K562 (cell line): Measurements from ENCODE around the gene KATNB1. TPM values are rescaled to one million over a fixed set of nuclear protein-coding genes. Genes with fewer than 3 reads are reported as not detected.

ENCODE experiments used
- ATAC-seq: fragments of 200-7000 bp; cut with Tn5 transposase; 3 replicates; pipeline ENCODE4 v1.9.1; 2020; ENCODE audit warnings: moderate library complexity
- BruUV-seq: library from RNA; stranded (reverse); fragments of 400-500 nt; replicated peaks from 2 replicates; lab custom pipeline; 2021; lab: Mats Ljungman, UMichigan
- CTCF ChIA-PET: fragments of 300-600 bp; formaldehyde crosslinking; extraction: SDS; loops from one replicate; lab custom pipeline; 2021; ENCODE audit warnings: low intra/inter-chr PET ratio; lab: Yijun Ruan, JAX
- POLR2A ChIA-PET: fragments of 300-600, 350-650 bp; sonication (Branson Sonifier 250); formaldehyde crosslinking; extraction: SDS; loops from one replicate; lab custom pipeline; 2021; ENCODE audit warnings: antibody characterized with exemption, inconsistent platforms; lab: Yijun Ruan, JAX
- DNase-seq, 4 experiments: peaks; one replicate each; pipeline versions ENCODE4 v3.0.0 to v3.0.0-alpha.2; 2011 to 2018; ENCODE audit warnings: low spot score in 3 of 4, mixed read lengths in 3 of 4; ENCODE audit errors: extremely low read depth in 1 of 4
- FAIRE-seq: peaks from 2 replicates; lab custom pipeline; 2011; peaks lifted over from hg19 to GRCh38; lab: Jason Lieb, UNC
- H2AFZ ChIP-seq: 2 replicates; pipeline ENCODE4 v1.6.0; 2011; ENCODE audit warnings: low read depth, low read length, control low read depth, inconsistent platforms
- H3K27ac ChIP-seq: fragments of 200-600 bp; 3 replicates; pipeline ENCODE4 v1.8.0; 2011; ENCODE audit warnings: low read depth, mild to moderate bottlenecking, control low read depth, inconsistent platforms, low read length, moderate library complexity, mixed read lengths; ENCODE audit errors: extremely low read depth
- H3K27me3 ChIP-seq, 2 experiments: fragments of 300-600 bp in 1 of 2; 2 replicates in 1 of 2; 3 replicates in 1 of 2; pipeline versions ENCODE4 v1.6.0 to v1.8.0; 2011; ENCODE audit warnings: inconsistent platforms in 2 of 2, low read length in 2 of 2, mild to moderate bottlenecking in 1 of 2, mixed read lengths in 1 of 2, moderate library complexity in 1 of 2; ENCODE audit not compliant: control insufficient read depth in 2 of 2, insufficient read depth in 2 of 2
- H3K36me3 ChIP-seq: fragments of 300-600 bp; 3 replicates; pipeline ENCODE4 v1.8.0; 2011; ENCODE audit warnings: mild to moderate bottlenecking, low read length, inconsistent platforms; ENCODE audit not compliant: control insufficient read depth, insufficient read depth
- H3K4me1 ChIP-seq, 2 experiments: fragments of 200-600 bp in 1 of 2; replicated peaks in 1 of 2; 2 replicates in 1 of 2; 3 replicates in 1 of 2; pipeline versions ENCODE4 v1.5.1 to v1.8.0; 2011; ENCODE audit warnings: inconsistent platforms in 2 of 2, low read length in 2 of 2, mild to moderate bottlenecking in 1 of 2, mixed read lengths in 1 of 2, moderate library complexity in 1 of 2; ENCODE audit not compliant: control insufficient read depth in 2 of 2, insufficient read depth in 2 of 2
- H3K4me2 ChIP-seq: 2 replicates; pipeline ENCODE4 v1.6.1; 2011; ENCODE audit warnings: low read length, control low read depth, inconsistent platforms, mixed read lengths; ENCODE audit not compliant: insufficient read depth
- H3K4me3 ChIP-seq: fragments of 200-600 bp; sonication (generic), shearing (Covaris generic); 2 replicates; pipeline ENCODE4 v1.5.1; 2016; ENCODE audit warnings: control low read depth, inconsistent platforms
- H3K79me2 ChIP-seq: fragments of 200-600 bp; 3 replicates; pipeline ENCODE4 v1.8.0; 2011; ENCODE audit warnings: low read length, inconsistent platforms; ENCODE audit not compliant: control insufficient read depth, insufficient read depth
- H3K9ac ChIP-seq, 2 experiments: 2 replicates each; pipeline versions ENCODE4 v1.6.0 to v1.6.1; 2011; ENCODE audit warnings: low read depth in 2 of 2, low read length in 2 of 2, control low read depth in 1 of 2, inconsistent platforms in 1 of 2, mild to moderate bottlenecking in 1 of 2, mixed read lengths in 1 of 2; ENCODE audit not compliant: insufficient read depth in 1 of 2
- H3K9me1 ChIP-seq: one replicate; pipeline ENCODE4 v1.6.0; 2011; ENCODE audit warnings: inconsistent platforms, mild to moderate bottlenecking, low read length, moderate library complexity; ENCODE audit not compliant: control insufficient read depth, insufficient read depth
- H3K9me3 ChIP-seq: replicated peaks from 2 replicates; pipeline ENCODE4 v1.5.1; 2011; ENCODE audit warnings: low read depth, low read length, inconsistent platforms; ENCODE audit not compliant: control insufficient read depth, insufficient read depth
- H4K20me1 ChIP-seq: replicated peaks from 2 replicates; pipeline ENCODE4 v1.6.1; 2011; ENCODE audit warnings: low read length, inconsistent platforms, mixed read lengths; ENCODE audit not compliant: control insufficient read depth, insufficient read depth
- CBFA2T3 ChIP-seq: fragments of 450-650 bp; IDR thresholded peaks from 2 replicates; pipeline ENCODE4 v1.6.1; 2017
- DACH1 ChIP-seq: fragments of 450-650 bp; IDR thresholded peaks from 2 replicates; pipeline ENCODE4 v1.6.1; 2018; ENCODE audit not compliant: partially characterized antibody
- DMBX1 ChIP-seq: fragments of 250-450 bp; sonication (Bioruptor Pico); IDR thresholded peaks from 2 replicates; pipeline ENCODE4 v1.8.0; 2022; ENCODE audit warnings: inconsistent platforms, mild to moderate bottlenecking, moderate library complexity, borderline replicate concordance
- EP300 ChIP-seq: IDR thresholded peaks from 2 replicates; pipeline ENCODE4 v1.6.1; 2012; ENCODE audit warnings: low read length, improper control_type of control experiment
- ETV6 ChIP-seq, 3 experiments: fragments of 150-350 bp in 1 of 3; sonication (generic) in 1 of 3; formaldehyde crosslinking in 1 of 3; IDR thresholded peaks; 2 replicates each; pipeline versions ENCODE4 v1.6.1 to v1.8.0; 2014 to 2022; ENCODE audit warnings: borderline replicate concordance in 2 of 3, low read depth in 2 of 3, antibody characterized with exemption in 1 of 3, low read length in 1 of 3, mild to moderate bottlenecking in 1 of 3, missing genetic modification reagents in 1 of 3
- MTA1 ChIP-seq: fragments of 450-650 bp; IDR thresholded peaks from 2 replicates; pipeline ENCODE4 v1.6.1; 2017; ENCODE audit warnings: borderline replicate concordance
- MTA3 ChIP-seq: fragments of 450-650 bp; formaldehyde crosslinking; IDR thresholded peaks from 2 replicates; pipeline ENCODE4 v1.6.1; 2017; ENCODE audit warnings: mild to moderate bottlenecking, borderline replicate concordance
- NFIC ChIP-seq: fragments of 450-650 bp; IDR thresholded peaks from 2 replicates; pipeline ENCODE4 v1.6.1; 2017; ENCODE audit warnings: mild to moderate bottlenecking, inconsistent platforms
- RAD21 ChIP-seq, 2 experiments: fragments of 250-450 bp in 1 of 2; fragments of 450-650 bp in 1 of 2; sonication (Bioruptor Pico) in 1 of 2; formaldehyde crosslinking in 1 of 2; IDR thresholded peaks in 1 of 2; conservative IDR thresholded peaks in 1 of 2; 2 replicates each; pipeline versions ENCODE4 v1.4.0 to v1.8.0; 2020 to 2022; ENCODE audit warnings: mild to moderate bottlenecking in 2 of 2, moderate library complexity in 1 of 2
- RBM25 ChIP-seq: fragments of 200-400 bp; formaldehyde crosslinking; IDR thresholded peaks from 2 replicates; pipeline ENCODE4 v1.6.1; 2018; ENCODE audit warnings: low read length, low read depth, moderate library complexity; ENCODE audit not compliant: severe bottlenecking
- SMAD4 ChIP-seq: fragments of 250-450 bp; sonication (Bioruptor Pico); conservative IDR thresholded peaks from 2 replicates; pipeline ENCODE4 v1.8.0; 2021; ENCODE audit warnings: inconsistent platforms, mild to moderate bottlenecking, moderate library complexity
- SMARCE1 ChIP-seq: fragments of 450-650 bp; IDR thresholded peaks from 2 replicates; pipeline ENCODE4 v1.7.1; 2016; ENCODE audit warnings: mild to moderate bottlenecking
- SPI1 ChIP-seq: IDR thresholded peaks from 2 replicates; pipeline ENCODE4 v1.6.1; 2011; ENCODE audit warnings: low read depth, low read length, control low read depth, borderline replicate concordance
- STAG1 ChIP-seq: sonication (generic); formaldehyde crosslinking; IDR thresholded peaks from 2 replicates; pipeline ENCODE4 v1.5.0; 2020; ENCODE audit warnings: missing genetic modification reagents, borderline replicate concordance
- TAL1 ChIP-seq: fragments of 450-650 bp; IDR thresholded peaks from 2 replicates; pipeline ENCODE4 v1.6.1; 2016; ENCODE audit warnings: mild to moderate bottlenecking
- TEAD4 ChIP-seq, 2 experiments: sonication (generic) in 1 of 2; formaldehyde crosslinking in 1 of 2; IDR thresholded peaks; 2 replicates each; pipeline versions ENCODE4 v1.6.1 to v1.8.0; 2012 to 2022; ENCODE audit warnings: borderline replicate concordance in 1 of 2, inconsistent platforms in 1 of 2, low read length in 1 of 2, mild to moderate bottlenecking in 1 of 2, missing genetic modification reagents in 1 of 2
- WHSC1 ChIP-seq: IDR thresholded peaks from one replicate; pipeline ENCODE4 v1.6.1; 2012; ENCODE audit warnings: low read length, control low read depth, inconsistent platforms
- ZNF165 ChIP-seq: fragments of 250-450 bp; sonication (Bioruptor Pico); IDR thresholded peaks from 2 replicates; pipeline ENCODE4 v1.4.0; 2020; ENCODE audit warnings: borderline replicate concordance
- ZNF57 ChIP-seq: fragments of 450-650 bp; formaldehyde crosslinking; IDR thresholded peaks from 2 replicates; pipeline ENCODE4 v1.4.0; 2020; ENCODE audit warnings: mild to moderate bottlenecking, moderate library complexity
- WGBS: fragments of 100-300 bp; shearing (Covaris generic); methylation state at CpG from one replicate; pipeline ENCODE4 v1.1.6; 2016; ENCODE audit warnings: low coverage, mixed read lengths; ENCODE audit not compliant: insufficient coverage; ENCODE audit errors: missing lambda C conversion rate; 5-methylcytosine and 5-hydroxymethylcytosine counted together
- in situ Hi-C: fragments of 300-500 bp; cut with MboI; formaldehyde crosslinking; loops from 4 replicates; pipeline ENCODE4 v1.15.0; 2018; ENCODE audit warnings: inconsistent platforms, mixed read lengths
- intact Hi-C: fragments of 100-400 bp; cut with micrococcal nuclease; formaldehyde crosslinking; loops from 2 replicates; pipeline ENCODE4 v1.14.2; 2022
- polyA plus RNA-seq, 8 experiments: library from polyadenylated mRNA; depleted of rRNA in 4 of 8; stranded (reverse) in 5 of 8; unstranded in 3 of 8; fragments of >200 nt; fragmentation: Nextera tagmentation in 2 of 8; fragmentation: Illumina TruSeq in 1 of 8; extraction: Ambion mirVana in 2 of 8; extraction: Trizol in 1 of 8; gene quantifications; 2 replicates each; pipeline versions ENCODE4 v1.2.1 to v1.2.3, GENCODE V29; 2011 to 2014; ENCODE audit warnings: inconsistent platforms in 1 of 8, missing spikeins in 1 of 8
- total RNA-seq, 7 experiments: library from RNA; depleted of rRNA in 6 of 7; stranded (reverse); fragments of >200 nt in 6 of 7; fragmentation: Illumina TruSeq in 2 of 7; extraction: Trizol in 2 of 7; gene quantifications; 2 replicates each; pipeline versions ENCODE4 v1.2.1 to v1.2.3, GENCODE V29; 2011 to 2021; ENCODE audit warnings: low replicate concordance in 1 of 7
- TF ChIP-seq, protein P1 (sequence below): fragments of 250-450 bp; sonication (Bioruptor Pico); IDR thresholded peaks from 2 replicates; pipeline ENCODE4 v1.8.0; 2022; ENCODE audit warnings: moderate library complexity, mild to moderate bottlenecking, inconsistent platforms

The KATNB1 gene
- total and polyA plus RNA-seq, 9 of the 15 experiments (the other 6 are each of a cell fraction or from before 2014, with no cell fraction given): 1.2 to 52.6 (median 21.9) TPM

DNA sequence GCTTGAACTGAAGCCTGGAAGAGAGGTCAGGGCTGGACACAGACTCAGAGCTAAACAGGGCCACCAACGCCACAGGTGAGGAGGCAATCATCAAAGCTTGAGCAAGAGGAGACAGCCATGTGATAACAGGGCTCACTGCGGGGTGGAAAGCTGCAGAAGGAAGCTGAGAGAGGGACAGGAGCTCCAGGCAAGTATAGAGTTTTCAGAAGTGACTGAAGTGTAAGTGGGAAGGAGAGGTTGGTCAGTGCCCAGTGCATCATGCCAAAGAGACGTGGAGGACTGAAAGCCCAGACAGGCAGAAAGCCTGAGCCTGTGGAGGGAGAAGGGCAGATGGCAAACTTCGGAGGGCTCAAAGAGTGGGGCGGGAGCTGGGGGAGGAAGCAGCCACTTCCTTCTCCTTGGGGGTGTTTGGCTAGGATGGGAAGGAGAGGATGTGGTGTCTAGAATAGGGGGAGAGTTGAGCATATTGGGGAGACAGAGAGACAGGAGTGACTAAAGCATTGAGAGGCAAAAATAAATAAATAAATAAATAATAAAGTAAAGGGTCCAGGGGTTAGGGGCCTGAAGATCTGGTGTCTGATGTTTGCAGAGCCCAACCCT is 64.1 kb downstream of the KATNB1 start (continued):
- TF ChIP-seq RAD21 (CRISPR knock-in tag; conservative IDR thresholded peaks at IDR 0.05 in 1 of 2, IDR thresholded peaks at IDR 0.05 in 1 of 2) (no peak), TEAD4 (IDR thresholded peaks at IDR 0.05; ENCODE audit: low read length) (no peak), TEAD4 (CRISPR knock-in tag; IDR thresholded peaks at IDR 0.05; ENCODE audit: borderline replicate concordance) (no peak), DMBX1 (CRISPR knock-in tag) (peak; percentile 11; the same call in 1 of the 2 replicates), WHSC1 (no peak), SMAD4 (CRISPR knock-in tag) (0 out of 2 replicates have a peak, but pooled peaks have one; percentile 6), STAG1 (CRISPR knock-in tag) (no peak)

- peak overlapping the region; percentile 76 to 90 for H3K9ac ChIP-seq
- H3K36me3 ChIP-seq: peaks cover 38% of the 10 kb centered on the region
- peaks cover 47% of the 10 kb centered on the region for H3K79me2 ChIP-seq
- peaks cover 4% of the 10 kb centered on the region; the same call in 1 of the 2 replicates for H4K20me1 ChIP-seq
- FAIRE-seq (peak; percentile 92), DNase-seq (peak in 3 of 4 experiments; percentile 33 to 77 (median 51)), ATAC-seq (peak; percentile 28)
- H3K4me1 ChIP-seq: peaks cover 53 to 64% of the 10 kb centered on the region in 2 experiments
- H3K27me3 ChIP-seq: no peaks in the 10 kb centered on the region
- H2AFZ ChIP-seq: no peak overlapping the region
- H3K27ac ChIP-seq: peak overlapping the region; percentile 86
- WGBS: 11% methylated on average over 12 of the region's 12 CpGs
- ChIA-PET CTCF (no interaction called here), POLR2A (interaction anchor here (0.6 to 4.5 kb wide), 7 partner anchors 8 to 31 kb away, joined by 3 to 20 read pairs (median 3); no protein-coding TSS in a partner anchor)
- H3K9me1 ChIP-seq: no peaks in the 10 kb centered on the region
- intact Hi-C loops: loop anchor here (2.0 kb wide), 1 partner anchor 58 kb away; no protein-coding TSS in a partner anchor
- no peaks in the 10 kb centered on the region for H3K9me3 ChIP-seq
- in situ Hi-C loops: no loop called here
- peak overlapping the region; percentile 95 for H3K4me2 ChIP-seq
- BruUV-seq: no TSS peak
- H3K4me3 ChIP-seq: peak overlapping the region; percentile 61
- TF ChIP-seq MTA3: peak; percentile 80; the same call in 1 of the 2 replicates
- TF ChIP-seq EP300: peak; percentile 79
- TF ChIP-seq CBFA2T3: peak; percentile 80
- TF ChIP-seq, protein P1, sequence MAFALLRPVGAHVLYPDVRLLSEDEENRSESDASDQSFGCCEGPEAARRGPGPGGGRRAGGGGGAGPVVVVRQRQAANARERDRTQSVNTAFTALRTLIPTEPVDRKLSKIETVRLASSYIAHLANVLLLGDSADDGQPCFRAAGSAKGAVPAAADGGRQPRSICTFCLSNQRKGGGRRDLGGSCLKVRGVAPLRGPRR: no peak
- TF ChIP-seq RBM25: peak; percentile 70
- TF ChIP-seq DACH1: no peak
- no peak for TF ChIP-seq ZNF165 (CRISPR knock-in tag)
- TF ChIP-seq TAL1: peak; percentile 47; the same call in 1 of the 2 replicates
- peak; percentile 79; the same call in 1 of the 2 replicates for TF ChIP-seq MTA1
- peak; percentile 94 for TF ChIP-seq SMARCE1
- no peak for TF ChIP-seq ZNF57 (CRISPR knock-in tag)
- TF ChIP-seq ETV6 (IDR thresholded peaks at IDR 0.05; ENCODE audit: borderline replicate concordance in 1 of 2, low read depth in 2 of 2, low read length in 1 of 2): peak; percentile 92 to 97
- TF ChIP-seq ETV6 (CRISPR knock-in tag; IDR thresholded peaks at IDR 0.05; ENCODE audit: borderline replicate concordance): no peak
- peak; percentile 52; the same call in 1 of the 2 replicates for TF ChIP-seq NFIC
- TF ChIP-seq SPI1: peak; percentile 97
Measured at GRCh38 chr16:57800200-57801097, 64.9 kb downstream of the KATNB1 start.
